IPS-20b (cell line): ENCODE results near the gene TNNT3.

Experiments
- H3K27ac ChIP-seq: one replicate; pipeline ENCODE4 v1.5.1; 2013; ENCODE audit warnings: low read length
- H3K27me3 ChIP-seq: 2 replicates; pipeline ENCODE4 v1.6.1; 2013; ENCODE audit warnings: mild to moderate bottlenecking, low read length, inconsistent platforms; ENCODE audit not compliant: insufficient read depth
- H3K36me3 ChIP-seq: 2 replicates; pipeline ENCODE4 v1.6.1; 2013; ENCODE audit warnings: low read depth, mild to moderate bottlenecking, inconsistent platforms, low read length, moderate library complexity; ENCODE audit not compliant: insufficient read depth
- H3K4me1 ChIP-seq: 2 replicates; pipeline ENCODE4 v1.6.1; 2013; ENCODE audit warnings: mild to moderate bottlenecking, control low read depth, inconsistent platforms, low read length, moderate library complexity; ENCODE audit not compliant: insufficient read depth
- H3K4me3 ChIP-seq: 2 replicates; pipeline ENCODE4 v1.5.1; 2013; ENCODE audit warnings: mild to moderate bottlenecking, low read length, inconsistent platforms
- H3K9ac ChIP-seq: 2 replicates; pipeline ENCODE4 v1.6.1; 2013; ENCODE audit warnings: low read depth, mild to moderate bottlenecking, inconsistent platforms, low read length, moderate library complexity
- H3K9me3 ChIP-seq: 2 replicates; pipeline ENCODE4 v1.6.1; 2013; ENCODE audit warnings: mild to moderate bottlenecking, low read depth, low read length, inconsistent platforms; ENCODE audit not compliant: insufficient read depth

Gene TNNT3

DNA sequence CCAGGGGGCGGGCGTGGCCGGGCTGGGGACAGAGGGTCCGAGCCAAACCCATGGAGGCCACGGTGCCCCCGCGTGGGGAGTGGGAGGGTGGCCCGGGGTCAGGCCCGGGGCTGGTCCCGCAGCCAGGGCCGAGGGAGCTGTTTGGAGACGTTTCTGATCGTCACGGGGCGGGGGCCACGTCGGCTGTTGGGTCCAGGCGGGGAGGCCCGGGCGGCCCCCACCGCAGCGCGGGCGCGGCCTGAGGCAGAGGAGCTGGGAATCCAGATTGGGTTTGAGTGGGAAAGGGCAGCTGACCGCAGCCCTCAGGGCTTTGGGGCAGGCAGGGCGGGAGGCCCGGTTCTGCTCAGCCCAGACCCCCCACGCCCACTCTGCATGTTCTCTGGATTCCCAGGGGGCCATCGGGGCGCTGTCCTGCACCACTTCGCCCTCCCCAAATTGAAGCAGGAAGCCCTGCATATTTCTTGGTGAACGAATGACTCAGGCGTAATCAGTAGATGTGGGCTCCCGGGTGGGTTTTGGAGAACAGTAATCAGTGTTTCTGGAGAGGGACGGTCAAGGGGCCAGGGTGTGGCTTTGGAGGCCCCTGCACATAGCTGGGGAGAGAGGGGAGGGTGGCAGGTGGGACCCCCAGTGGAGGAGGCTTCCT is 28.2 kb downstream of the TNNT3 start:
- no peaks in the 10 kb centered on the region for H3K4me1 ChIP-seq
- no peaks in the 10 kb centered on the region for H3K36me3 ChIP-seq
- H3K27ac ChIP-seq = no peak overlapping the region
- no peak overlapping the region for H3K4me3 ChIP-seq
- H3K9ac ChIP-seq = no peak overlapping the region
- no peaks in the 10 kb centered on the region for H3K27me3 ChIP-seq
- H3K9me3 ChIP-seq = no peaks in the 10 kb centered on the region

GRCh38 chr11:1948389-1948788 is 28.9 kb downstream of the TNNT3 start:
- Histone ChIP-seq H3K36me3 (no peaks in the 10 kb centered on the region), H3K27me3 (no peaks in the 10 kb centered on the region), H3K4me3 (no peak overlapping the region), H3K9ac (no peak overlapping the region), H3K27ac (no peak overlapping the region), H3K4me1 (no peaks in the 10 kb centered on the region), H3K9me3 (no peaks in the 10 kb centered on the region)

DNA sequence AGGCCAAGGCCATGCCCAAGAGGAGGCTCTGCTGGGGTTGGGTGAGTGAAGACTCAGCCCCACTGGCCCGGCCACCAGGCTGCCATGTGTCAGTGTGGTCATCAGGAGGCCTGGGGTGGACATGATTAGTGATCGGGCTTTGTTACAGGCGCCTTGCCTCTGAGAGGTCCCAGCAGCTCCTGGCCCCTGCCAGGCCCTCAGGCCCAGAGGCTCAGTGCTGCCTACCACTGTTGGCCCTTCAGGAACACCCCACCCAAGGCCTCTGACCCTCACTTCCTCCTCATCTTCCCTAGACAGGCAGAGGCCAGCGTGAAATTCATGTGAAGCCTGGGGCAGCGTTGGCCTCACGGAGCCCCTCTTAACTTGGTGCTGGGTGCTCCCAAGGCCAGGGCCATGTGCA is 29.8 kb downstream of the TNNT3 start:
- Histone ChIP-seq H3K27me3 (no peaks in the 10 kb centered on the region), H3K9ac (no peak overlapping the region), H3K36me3 (no peaks in the 10 kb centered on the region), H3K4me3 (no peak overlapping the region), H3K4me1 (no peaks in the 10 kb centered on the region), H3K27ac (no peak overlapping the region), H3K9me3 (no peaks in the 10 kb centered on the region)

GRCh38 chr11:1949922-1950321 is 30.4 kb downstream of the TNNT3 start:
- H3K9ac ChIP-seq = no peak overlapping the region
- no peaks in the 10 kb centered on the region for H3K9me3 ChIP-seq
- no peak overlapping the region for H3K4me3 ChIP-seq
- H3K4me1 ChIP-seq = no peaks in the 10 kb centered on the region
- no peaks in the 10 kb centered on the region for H3K36me3 ChIP-seq
- no peaks in the 10 kb centered on the region for H3K27me3 ChIP-seq
- no peak overlapping the region for H3K27ac ChIP-seq

GRCh38 chr11:1952806-1953482 is 33.4 kb downstream of the TNNT3 start:
- H3K27me3 ChIP-seq = no peaks in the 10 kb centered on the region
- no peaks in the 10 kb centered on the region for H3K4me1 ChIP-seq
- no peak overlapping the region for H3K4me3 ChIP-seq
- no peaks in the 10 kb centered on the region for H3K36me3 ChIP-seq
- no peak overlapping the region for H3K27ac ChIP-seq
- no peak overlapping the region for H3K9ac ChIP-seq
- no peaks in the 10 kb centered on the region for H3K9me3 ChIP-seq

GRCh38 chr11:1953489-1954266 is 34.2 kb downstream of the TNNT3 start:
- no peaks in the 10 kb centered on the region for H3K9me3 ChIP-seq
- H3K4me3 ChIP-seq = no peak overlapping the region
- H3K36me3 ChIP-seq = no peaks in the 10 kb centered on the region
- H3K27ac ChIP-seq = no peak overlapping the region
- no peaks in the 10 kb centered on the region for H3K4me1 ChIP-seq
- H3K9ac ChIP-seq = no peak overlapping the region
- no peaks in the 10 kb centered on the region for H3K27me3 ChIP-seq

- Histone ChIP-seq H3K27ac (no peak overlapping the region), H3K9ac (no peak overlapping the region), H3K4me3 (no peak overlapping the region), H3K4me1 (no peaks in the 10 kb centered on the region), H3K27me3 (no peaks in the 10 kb centered on the region), H3K36me3 (no peaks in the 10 kb centered on the region), H3K9me3 (no peaks in the 10 kb centered on the region)
Observed at GRCh38 chr11:1958367-1958766, 38.9 kb downstream of the TNNT3 start.

- Histone ChIP-seq H3K36me3 (no peaks in the 10 kb centered on the region), H3K9ac (no peak overlapping the region), H3K4me3 (no peak overlapping the region), H3K4me1 (no peaks in the 10 kb centered on the region), H3K9me3 (no peaks in the 10 kb centered on the region), H3K27me3 (no peaks in the 10 kb centered on the region), H3K27ac (no peak overlapping the region)
Observed at GRCh38 chr11:1959786-1960185, 40.3 kb downstream of the TNNT3 start.

GRCh38 chr11:1963864-1964263 is 44.4 kb downstream of the TNNT3 start:
- H3K4me3 ChIP-seq = no peak overlapping the region
- H3K9me3 ChIP-seq = no peaks in the 10 kb centered on the region
- no peaks in the 10 kb centered on the region for H3K36me3 ChIP-seq
- no peak overlapping the region for H3K27ac ChIP-seq
- no peaks in the 10 kb centered on the region for H3K4me1 ChIP-seq
- H3K9ac ChIP-seq = no peak overlapping the region
- H3K27me3 ChIP-seq = no peaks in the 10 kb centered on the region

DNA sequence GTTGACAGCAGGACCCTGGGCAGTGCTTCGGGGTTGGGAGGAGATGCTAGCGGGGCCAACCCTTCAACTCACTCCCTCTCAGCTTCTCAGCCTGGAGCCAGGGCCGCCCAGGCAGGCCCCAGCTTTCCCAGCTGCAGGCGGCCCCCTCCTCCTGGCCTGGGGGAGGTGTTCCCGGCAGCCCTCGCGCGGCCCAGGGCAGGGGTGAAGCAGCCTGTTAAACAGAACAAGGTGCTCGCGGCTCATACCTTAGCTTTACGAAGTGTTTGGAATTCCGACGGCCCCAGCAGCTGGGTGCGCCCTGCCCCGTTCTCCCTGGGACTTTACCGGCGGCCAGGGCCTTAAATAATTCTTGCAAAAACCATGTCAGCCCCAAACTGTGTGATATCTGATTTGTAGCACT is 44.8 kb downstream of the TNNT3 start:
- Histone ChIP-seq H3K36me3 (no peaks in the 10 kb centered on the region), H3K27ac (no peak overlapping the region), H3K9ac (no peak overlapping the region), H3K4me1 (no peaks in the 10 kb centered on the region), H3K9me3 (no peaks in the 10 kb centered on the region), H3K4me3 (no peak overlapping the region), H3K27me3 (no peaks in the 10 kb centered on the region)

DNA sequence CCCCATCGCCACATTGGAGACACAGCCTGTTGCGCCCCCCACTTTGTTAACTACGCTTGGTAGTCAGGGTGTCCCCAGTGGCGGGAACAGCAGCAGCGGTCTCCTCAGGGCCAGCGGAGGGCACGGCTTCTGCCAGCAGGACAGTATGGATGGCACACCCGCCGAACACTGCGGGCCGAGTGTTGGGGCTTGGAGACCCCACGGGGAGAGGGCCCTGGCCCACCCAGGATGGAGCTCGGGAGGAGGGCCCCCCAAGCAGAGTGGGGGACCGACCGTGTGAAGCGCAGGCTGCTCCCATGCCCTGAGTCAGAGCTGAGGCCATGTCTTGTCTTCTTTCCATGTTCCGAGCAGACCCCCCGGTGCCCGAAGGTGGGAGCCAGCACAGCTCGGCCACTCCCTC is 45.5 kb downstream of the TNNT3 start:
- Histone ChIP-seq H3K4me1 (no peaks in the 10 kb centered on the region), H3K27ac (no peak overlapping the region), H3K36me3 (no peaks in the 10 kb centered on the region), H3K9ac (no peak overlapping the region), H3K9me3 (no peaks in the 10 kb centered on the region), H3K27me3 (no peaks in the 10 kb centered on the region), H3K4me3 (no peak overlapping the region)

GRCh38 chr11:1966531-1966930 is 47.0 kb downstream of the TNNT3 start:
- no peaks in the 10 kb centered on the region for H3K9me3 ChIP-seq
- no peak overlapping the region for H3K27ac ChIP-seq
- H3K4me3 ChIP-seq = no peak overlapping the region
- H3K36me3 ChIP-seq = no peaks in the 10 kb centered on the region
- H3K9ac ChIP-seq = no peak overlapping the region
- H3K4me1 ChIP-seq = no peaks in the 10 kb centered on the region
- H3K27me3 ChIP-seq = no peaks in the 10 kb centered on the region
